CD8-positive, alpha-beta memory T cell (primary cell): ENCODE data around the gene TRIM8. TPM values are rescaled to one million over a fixed set of nuclear protein-coding genes. Genes with fewer than 3 reads are reported as not detected.

Experiments
- CTCF ChIA-PET: fragments of 350-600 bp; sonication (Branson Sonifier 250); formaldehyde crosslinking; loops from one replicate; lab custom pipeline; 2021; ENCODE audit warnings: antibody characterized with exemption; lab: Charles Lee
- POLR2A ChIA-PET: fragments of 350-600 bp; sonication (Branson Sonifier 250); formaldehyde crosslinking; loops from one replicate; lab custom pipeline; 2021; ENCODE audit warnings: antibody characterized with exemption; lab: Charles Lee
- DNase-seq, 5 donors: peaks; one replicate each; pipeline versions ENCODE4 v3.0.0 to v3.0.0-alpha.2; 2020 to 2022; ENCODE audit warnings: mixed read lengths in 1 of 5
- H3K27ac ChIP-seq: one replicate; pipeline ENCODE4 v1.7.0; 2013; ENCODE audit warnings: low read depth, mild to moderate bottlenecking, low read length, moderate library complexity
- H3K27me3 ChIP-seq: 2 replicates; pipeline ENCODE4 v1.7.0; 2013; ENCODE audit warnings: low read length, mild to moderate bottlenecking; ENCODE audit not compliant: insufficient read depth, poor library complexity, severe bottlenecking
- H3K36me3 ChIP-seq: 2 replicates; pipeline ENCODE4 v1.7.0; 2013; ENCODE audit warnings: mild to moderate bottlenecking, low read length, moderate library complexity; ENCODE audit not compliant: insufficient read depth
- H3K4me1 ChIP-seq: 2 replicates; pipeline ENCODE4 v1.7.0; 2013; ENCODE audit warnings: mild to moderate bottlenecking, low read length, moderate library complexity; ENCODE audit not compliant: insufficient read depth
- H3K4me3 ChIP-seq: 2 replicates; pipeline ENCODE4 v1.7.0; 2013; ENCODE audit warnings: mild to moderate bottlenecking, low read length
- H3K9me3 ChIP-seq: 2 replicates; pipeline ENCODE4 v1.7.0; 2013; ENCODE audit warnings: mild to moderate bottlenecking, low read length
- H3K27ac Mint-ChIP-seq, 8 donors: one replicate each; pipeline ENCODE4 v1.8.0; 2020 to 2021; ENCODE audit warnings: mixed read lengths in 8 of 8, mild to moderate bottlenecking in 6 of 8, inconsistent platforms in 3 of 8, moderate library complexity in 3 of 8
- H3K27me3 Mint-ChIP-seq, 2 donors: one replicate each; pipeline ENCODE4 v1.8.0; 2020 to 2021; ENCODE audit warnings: mixed read lengths in 2 of 2, mild to moderate bottlenecking in 1 of 2, moderate library complexity in 1 of 2
- H3K36me3 Mint-ChIP-seq, 3 donors: one replicate each; pipeline ENCODE4 v1.8.0; 2020 to 2021; ENCODE audit warnings: mixed read lengths in 3 of 3, inconsistent platforms in 1 of 3, mild to moderate bottlenecking in 1 of 3
- H3K4me1 Mint-ChIP-seq, 3 donors: one replicate each; pipeline ENCODE4 v1.8.0; 2020 to 2021; ENCODE audit warnings: mixed read lengths in 3 of 3, inconsistent platforms in 1 of 3, mild to moderate bottlenecking in 1 of 3
- H3K4me3 Mint-ChIP-seq, 7 donors: one replicate each; pipeline ENCODE4 v1.8.0; 2020 to 2021; ENCODE audit warnings: mixed read lengths in 7 of 7, mild to moderate bottlenecking in 6 of 7, moderate library complexity in 4 of 7, inconsistent platforms in 2 of 7
- H3K9me3 Mint-ChIP-seq, 5 donors: one replicate each; pipeline ENCODE4 v1.8.0; 2020 to 2022; ENCODE audit warnings: mixed read lengths in 5 of 5, mild to moderate bottlenecking in 3 of 5, moderate library complexity in 2 of 5, inconsistent platforms in 1 of 5
- polyA plus RNA-seq: library from polyadenylated mRNA; unstranded; fragments of 300-500 nt; fragmentation: Illumina TruSeq; gene quantifications from one replicate; pipeline ENCODE4 v1.2.3, GENCODE V29; 2021
- total RNA-seq, 2 experiments: library from RNA; stranded (reverse); gene quantifications; one replicate each; pipeline ENCODE4 v1.2.3, GENCODE V29; 2021

Gene TRIM8
- total and polyA plus RNA-seq, 3 experiments from 2014 or later: 63.9 to 74.5 (median 72.0) TPM

DNA sequence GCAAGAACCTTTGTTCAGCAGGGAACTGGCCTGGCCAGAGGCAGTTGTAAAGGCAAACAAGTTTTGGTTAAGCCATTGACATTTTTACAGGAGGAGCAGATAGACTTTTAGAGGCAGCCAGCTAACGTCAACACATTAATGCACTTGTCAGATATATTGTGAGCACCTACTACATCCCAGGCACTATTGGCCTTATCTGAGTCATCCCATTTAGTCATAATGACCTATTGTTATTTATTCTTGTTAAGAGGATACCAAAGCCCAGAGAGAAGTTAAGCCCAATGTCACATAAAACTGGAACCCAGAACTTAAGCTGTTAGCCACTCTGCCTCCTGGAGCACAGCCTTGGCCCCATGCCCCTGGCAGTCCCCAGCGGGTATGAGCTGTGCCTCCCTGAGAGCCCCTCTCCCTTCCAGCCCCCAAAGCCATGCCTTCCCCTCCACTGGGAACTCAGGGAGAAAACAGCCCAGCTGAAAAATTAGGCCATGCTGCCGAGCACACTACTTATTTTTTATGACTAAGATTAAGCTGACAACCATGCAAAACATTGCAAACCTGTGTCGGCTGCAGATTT is 32.7 kb upstream of the TRIM8 start:
- H3K4me3 ChIP-seq: no peak overlapping the region
- peaks cover 30% of the 10 kb centered on the region for H3K4me1 ChIP-seq
- H3K27ac Mint-ChIP-seq: peak overlapping the region in 6 of 8 donors; percentile 74 to 97 (median 93)
- H3K36me3 ChIP-seq: peaks cover 5% of the 10 kb centered on the region
- no peak overlapping the region for H3K27ac ChIP-seq
- no peaks in the 10 kb centered on the region for H3K27me3 Mint-ChIP-seq
- POLR2A ChIA-PET: interaction anchor here (1.0 kb wide), 1 partner anchor 24 kb away, joined by 3 read pairs; no protein-coding TSS in a partner anchor
- peaks cover 0 to 26% (median 4%) of the 10 kb centered on the region in 3 donors for H3K36me3 Mint-ChIP-seq
- H3K4me1 Mint-ChIP-seq: peaks cover 17 to 34% (median 21%) of the 10 kb centered on the region in 3 donors
- no peak for DNase-seq
- no peaks in the 10 kb centered on the region for H3K9me3 ChIP-seq
- no peaks in the 10 kb centered on the region for H3K27me3 ChIP-seq
- CTCF ChIA-PET: interaction anchor here (1.0 to 1.2 kb wide), 2 partner anchors 33 to 382 kb away, joined by 3 read pairs; no protein-coding TSS in a partner anchor
- H3K9me3 Mint-ChIP-seq: no peaks in the 10 kb centered on the region
- peak overlapping the region in 1 of 7 donors; percentile 33 for H3K4me3 Mint-ChIP-seq

DNA sequence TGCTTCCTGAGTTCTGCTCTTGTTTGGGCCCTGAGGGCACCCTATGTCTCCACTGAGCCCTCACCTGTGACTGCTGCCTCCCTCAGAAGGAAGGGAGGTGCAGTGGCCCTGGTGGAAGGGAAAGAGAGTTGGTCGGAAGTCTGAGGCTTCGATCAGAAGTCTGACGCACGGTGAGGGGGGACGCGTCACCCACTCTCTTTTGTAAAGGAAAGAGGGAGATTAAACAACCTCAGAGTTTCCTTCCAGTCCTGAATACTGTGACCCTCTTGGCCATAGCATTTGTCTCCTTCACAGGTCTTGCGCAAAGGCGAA is 31.4 kb upstream of the TRIM8 start:
- CTCF ChIA-PET: no interaction called here
- peaks cover 17 to 34% (median 21%) of the 10 kb centered on the region in 3 donors for H3K4me1 Mint-ChIP-seq

DNA sequence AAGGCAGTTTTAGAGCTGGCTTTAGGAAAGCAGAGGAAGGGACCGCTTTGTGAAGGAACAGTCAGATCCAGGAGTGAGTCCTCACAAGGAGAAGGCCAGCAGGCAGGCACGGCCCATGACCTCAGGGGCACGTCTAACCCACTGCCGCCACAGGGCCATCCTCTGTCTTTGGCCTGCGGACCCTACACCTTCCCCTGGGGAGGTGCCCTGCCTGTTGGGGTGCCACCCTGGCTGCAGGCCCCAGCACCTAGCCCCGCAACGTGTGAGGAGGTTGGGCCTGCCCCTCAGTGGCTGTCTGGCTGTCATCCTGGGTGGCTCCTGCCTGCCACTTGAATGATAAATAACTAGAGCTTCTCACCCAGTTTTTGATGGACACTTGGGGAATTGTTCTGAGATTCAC is 31.0 kb upstream of the TRIM8 start:
- Histone ChIP-seq H3K27me3 (no peaks in the 10 kb centered on the region), H3K9me3 (no peaks in the 10 kb centered on the region), H3K36me3 (peaks cover 14% of the 10 kb centered on the region), H3K4me1 (peaks cover 30% of the 10 kb centered on the region), H3K27ac (no peak overlapping the region), H3K4me3 (no peak overlapping the region)
- no peaks in the 10 kb centered on the region for H3K9me3 Mint-ChIP-seq
- peak overlapping the region in 1 of 7 donors; percentile 31 for H3K4me3 Mint-ChIP-seq
- H3K27me3 Mint-ChIP-seq: no peaks in the 10 kb centered on the region
- H3K36me3 Mint-ChIP-seq: peaks cover 0 to 41% (median 9%) of the 10 kb centered on the region in 3 donors
- POLR2A ChIA-PET: no interaction called here
- CTCF ChIA-PET: no interaction called here
- H3K4me1 Mint-ChIP-seq: peaks cover 17 to 34% (median 21%) of the 10 kb centered on the region in 3 donors
- peak overlapping the region; percentile 60 to 97 (median 93) for H3K27ac Mint-ChIP-seq
- peak in 2 of 5 donors; percentile 25 to 57 for DNase-seq

More for the DNA sequence above, 31.4 kb upstream of the TRIM8 start:
- Histone ChIP-seq H3K9me3 (no peaks in the 10 kb centered on the region), H3K36me3 (peaks cover 13% of the 10 kb centered on the region), H3K4me3 (no peak overlapping the region), H3K27ac (no peak overlapping the region), H3K4me1 (peaks cover 30% of the 10 kb centered on the region), H3K27me3 (no peaks in the 10 kb centered on the region)
- Mint-ChIP-seq H3K4me3 (peak overlapping the region in 2 of 7 donors; percentile 14 to 31), H3K36me3 (peaks cover 0 to 37% (median 5%) of the 10 kb centered on the region in 3 donors), H3K27ac (peak overlapping the region in 7 of 8 donors; percentile 75 to 97 (median 94)), H3K9me3 (no peaks in the 10 kb centered on the region), H3K27me3 (no peaks in the 10 kb centered on the region)
- DNase-seq: peak in 3 of 5 donors; percentile 58 to 81 (median 60)
- POLR2A ChIA-PET: interaction anchor here (1.0 kb wide), 1 partner anchor 23 kb away, joined by 3 read pairs; no protein-coding TSS in a partner anchor

DNA sequence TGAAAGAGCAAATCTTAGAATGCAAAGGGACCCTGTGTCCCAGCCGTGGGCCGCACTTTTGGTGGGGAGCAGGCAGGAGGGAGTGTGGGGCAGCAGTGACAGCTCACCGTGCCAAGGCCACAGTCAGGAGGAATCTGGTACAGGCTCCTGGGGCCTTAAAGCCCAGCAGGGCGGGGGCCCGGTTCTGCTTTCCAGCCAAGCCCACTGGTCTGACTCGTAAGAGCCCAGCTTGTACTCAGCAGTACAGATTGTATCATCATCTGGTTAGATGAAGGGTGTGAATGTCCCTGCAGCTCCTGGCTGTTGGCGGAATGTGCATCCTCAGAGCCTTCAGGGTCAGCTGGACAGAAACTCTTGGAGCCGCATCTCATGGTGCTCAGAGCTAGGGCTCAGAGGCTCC is 30.5 kb upstream of the TRIM8 start:
- Mint-ChIP-seq H3K36me3 (peaks cover 0 to 45% (median 11%) of the 10 kb centered on the region in 3 donors), H3K27me3 (no peaks in the 10 kb centered on the region), H3K4me1 (peaks cover 17 to 34% (median 21%) of the 10 kb centered on the region in 3 donors), H3K27ac (peak overlapping the region in 7 of 8 donors; percentile 60 to 97 (median 92)), H3K4me3 (no peak overlapping the region), H3K9me3 (no peaks in the 10 kb centered on the region)
- H3K9me3 ChIP-seq: no peaks in the 10 kb centered on the region
- no peak for DNase-seq
- ChIA-PET POLR2A (no interaction called here), CTCF (no interaction called here)
- H3K4me1 ChIP-seq: peaks cover 30% of the 10 kb centered on the region
- no peak overlapping the region for H3K27ac ChIP-seq
- H3K36me3 ChIP-seq: peaks cover 14% of the 10 kb centered on the region
- no peak overlapping the region for H3K4me3 ChIP-seq
- H3K27me3 ChIP-seq: no peaks in the 10 kb centered on the region

DNA sequence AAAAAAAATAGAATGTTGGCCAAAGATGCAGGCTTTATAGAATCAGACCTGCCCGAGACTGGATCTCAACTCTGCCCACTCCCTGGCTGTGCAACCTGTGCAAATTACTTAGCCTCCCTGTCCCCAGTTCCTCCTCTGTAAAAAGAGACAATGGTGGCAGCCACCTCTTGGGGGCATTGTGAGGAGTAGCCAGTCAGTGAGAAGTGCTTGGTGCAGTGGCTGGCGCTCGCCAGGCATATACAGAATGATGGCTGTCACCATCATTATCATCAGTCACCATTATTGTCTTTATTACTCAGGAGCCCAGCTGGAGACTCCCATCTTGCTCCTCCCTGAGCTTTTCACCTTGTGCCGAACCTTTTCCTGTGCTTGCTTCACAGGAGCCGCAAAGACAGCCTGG is 29.4 kb upstream of the TRIM8 start:
- Histone ChIP-seq H3K27ac (no peak overlapping the region), H3K4me1 (peaks cover 30% of the 10 kb centered on the region), H3K9me3 (no peaks in the 10 kb centered on the region), H3K36me3 (peaks cover 14% of the 10 kb centered on the region), H3K4me3 (no peak overlapping the region), H3K27me3 (no peaks in the 10 kb centered on the region)
- CTCF ChIA-PET: interaction anchor here (1.0 to 1.5 kb wide), 2 partner anchors 17 to 59 kb away, joined by 3 read pairs; no protein-coding TSS in a partner anchor
- peaks cover 0 to 50% (median 10%) of the 10 kb centered on the region in 3 donors for H3K36me3 Mint-ChIP-seq
- no peaks in the 10 kb centered on the region for H3K9me3 Mint-ChIP-seq
- H3K4me3 Mint-ChIP-seq: no peak overlapping the region
- peaks cover 17 to 30% (median 21%) of the 10 kb centered on the region in 3 donors for H3K4me1 Mint-ChIP-seq
- POLR2A ChIA-PET: interaction anchor here (0.6 kb wide), 1 partner anchor 61 kb away, joined by 3 read pairs; no protein-coding TSS in a partner anchor
- no peak for DNase-seq
- peak overlapping the region in 2 of 8 donors; percentile 45 to 51 for H3K27ac Mint-ChIP-seq
- no peaks in the 10 kb centered on the region for H3K27me3 Mint-ChIP-seq

DNA sequence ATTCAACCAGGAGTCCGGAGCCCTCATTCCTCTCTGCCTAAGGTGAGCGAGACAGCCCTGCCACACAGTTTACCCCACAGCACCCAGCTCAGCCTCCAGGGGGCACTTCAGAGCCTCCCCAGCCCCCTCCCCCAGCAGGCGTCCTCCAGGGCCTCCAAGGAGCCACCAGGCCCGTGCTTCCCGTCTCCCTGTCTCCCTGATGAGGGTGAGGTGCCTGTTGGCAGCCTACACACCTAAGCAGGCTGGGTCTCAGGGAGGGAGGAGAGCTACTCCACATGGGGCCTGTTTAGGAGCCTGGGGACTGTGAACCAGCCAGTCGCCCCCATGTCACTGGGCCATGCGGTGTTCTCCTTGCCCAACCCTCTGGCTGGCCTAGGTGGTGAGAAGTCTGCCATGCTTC is 28.9 kb upstream of the TRIM8 start:
- no peaks in the 10 kb centered on the region for H3K27me3 Mint-ChIP-seq
- ChIA-PET POLR2A (interaction anchor here (0.6 kb wide), 1 partner anchor 61 kb away, joined by 3 read pairs; no protein-coding TSS in a partner anchor), CTCF (interaction anchor here (1.0 to 1.5 kb wide), 2 partner anchors 18 to 58 kb away, joined by 3 read pairs; no protein-coding TSS in a partner anchor)
- peaks cover 17 to 29% (median 21%) of the 10 kb centered on the region in 3 donors for H3K4me1 Mint-ChIP-seq
- peaks cover 0 to 52% (median 10%) of the 10 kb centered on the region in 3 donors for H3K36me3 Mint-ChIP-seq
- Histone ChIP-seq H3K4me3 (no peak overlapping the region), H3K9me3 (no peaks in the 10 kb centered on the region), H3K27ac (no peak overlapping the region), H3K27me3 (no peaks in the 10 kb centered on the region), H3K36me3 (peaks cover 14% of the 10 kb centered on the region), H3K4me1 (peaks cover 30% of the 10 kb centered on the region)
- H3K4me3 Mint-ChIP-seq: no peak overlapping the region
- H3K27ac Mint-ChIP-seq: peak overlapping the region in 3 of 8 donors; percentile 12 to 51 (median 45)
- no peak for DNase-seq
- H3K9me3 Mint-ChIP-seq: no peaks in the 10 kb centered on the region

DNA sequence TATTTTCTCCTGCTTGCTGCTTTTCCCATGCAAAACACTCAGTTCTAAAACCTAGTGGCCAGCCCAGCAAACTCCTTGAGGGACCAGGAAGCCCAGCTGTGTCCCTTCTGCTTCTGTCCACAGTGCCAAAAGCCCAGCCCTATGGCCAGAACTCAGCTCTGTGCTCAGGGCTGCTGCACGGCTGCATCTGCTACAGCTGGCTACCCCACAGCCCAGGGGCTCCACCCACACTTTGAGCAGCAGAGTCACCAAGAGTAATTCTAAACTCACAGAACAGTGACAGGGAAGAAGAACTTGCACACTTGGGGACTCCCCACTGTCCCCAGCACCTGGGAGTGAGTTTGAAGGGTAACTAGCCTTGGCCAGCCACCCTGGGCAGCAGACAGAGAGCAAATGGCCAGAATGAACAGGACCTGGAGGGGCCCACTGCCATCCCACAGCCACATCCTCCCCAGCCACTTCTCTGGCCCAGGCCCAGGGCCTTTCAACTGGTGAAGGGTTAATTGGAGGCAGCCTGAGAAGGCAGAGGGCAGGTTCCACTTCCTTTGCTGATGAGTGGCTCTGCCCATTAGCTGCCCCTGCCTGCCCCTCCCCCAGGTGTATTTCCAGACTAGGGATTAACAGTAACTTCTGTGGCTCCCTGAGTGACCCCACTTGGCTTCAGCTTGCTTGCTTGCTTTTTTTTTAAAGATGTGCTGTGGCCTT is 28.1 kb upstream of the TRIM8 start:
- ChIA-PET CTCF (interaction anchor here (1.5 kb wide), 1 partner anchor 18 kb away, joined by 3 read pairs; no protein-coding TSS in a partner anchor), POLR2A (interaction anchor here (1.1 kb wide), 1 partner anchor 15 kb away, joined by 3 read pairs; no protein-coding TSS in a partner anchor)
- Mint-ChIP-seq H3K4me1 (peaks cover 14 to 20% (median 18%) of the 10 kb centered on the region in 3 donors), H3K36me3 (peaks cover 0 to 55% (median 10%) of the 10 kb centered on the region in 3 donors), H3K27me3 (no peaks in the 10 kb centered on the region), H3K4me3 (no peak overlapping the region), H3K9me3 (no peaks in the 10 kb centered on the region), H3K27ac (peak overlapping the region in 1 of 8 donors; percentile 50)
- Histone ChIP-seq H3K27me3 (no peaks in the 10 kb centered on the region), H3K4me3 (no peak overlapping the region), H3K27ac (no peak overlapping the region), H3K36me3 (peaks cover 14% of the 10 kb centered on the region), H3K9me3 (no peaks in the 10 kb centered on the region), H3K4me1 (peaks cover 26% of the 10 kb centered on the region)
- DNase-seq: no peak
